Urinary bladder (tissue), 4 donors: ENCODE results near the gene ITFG1. TPM values are rescaled to one million over a fixed set of nuclear protein-coding genes. Genes with fewer than 3 reads are reported as not detected.

Source experiments
- DNase-seq: peaks from one replicate; pipeline ENCODE4 v3.0.0-alpha.2; 2015; ENCODE audit errors: extremely low spot score
- H3K27ac ChIP-seq: one replicate; pipeline ENCODE4 v1.5.1; 2013; ENCODE audit warnings: low read depth, mild to moderate bottlenecking, moderate library complexity
- H3K36me3 ChIP-seq: one replicate; pipeline ENCODE4 v1.6.1; 2013; ENCODE audit warnings: mild to moderate bottlenecking, moderate library complexity; ENCODE audit not compliant: insufficient read depth
- H3K4me1 ChIP-seq: one replicate; pipeline ENCODE4 v1.6.1; 2013; ENCODE audit warnings: mild to moderate bottlenecking, moderate library complexity; ENCODE audit not compliant: insufficient read depth
- H3K4me3 ChIP-seq: one replicate; pipeline ENCODE4 v1.5.1; 2013; ENCODE audit warnings: low read depth, low read length
- WGBS: extraction: QIAGEN DNeasy Blood & Tissue Kit; methylation state at CpG from one replicate; pipeline ENCODE4 v1.1.7; 2013; 5-methylcytosine and 5-hydroxymethylcytosine counted together
- polyA plus RNA-seq: library from polyadenylated mRNA; stranded (reverse); fragments of 200-250 nt; gene quantifications from one replicate; pipeline ENCODE4 v1.2.3, GENCODE V29; 2013
- total RNA-seq: library from RNA; depleted of rRNA; stranded (reverse); fragments of >200 nt; gene quantifications from one replicate; pipeline ENCODE4 v1.2.3, GENCODE V29; 2014
- donor health status: healthy with polysubstance abuse.
- donor health status: healthy.

ITFG1 gene
- total and polyA plus RNA-seq, 2 donors, result 44.9 to 125 TPM

- H3K36me3 ChIP-seq, result no peaks in the 10 kb centered on the region
- no peaks in the 10 kb centered on the region for H3K4me1 ChIP-seq
- 99% methylated on average over 1 of the region's 1 CpG for WGBS
- no peak overlapping the region for H3K27ac ChIP-seq
- no peak overlapping the region for H3K4me3 ChIP-seq
- no peak for DNase-seq
Measured at GRCh38 chr16:47426806-47427205, 34.1 kb downstream of the ITFG1 start.

DNA sequence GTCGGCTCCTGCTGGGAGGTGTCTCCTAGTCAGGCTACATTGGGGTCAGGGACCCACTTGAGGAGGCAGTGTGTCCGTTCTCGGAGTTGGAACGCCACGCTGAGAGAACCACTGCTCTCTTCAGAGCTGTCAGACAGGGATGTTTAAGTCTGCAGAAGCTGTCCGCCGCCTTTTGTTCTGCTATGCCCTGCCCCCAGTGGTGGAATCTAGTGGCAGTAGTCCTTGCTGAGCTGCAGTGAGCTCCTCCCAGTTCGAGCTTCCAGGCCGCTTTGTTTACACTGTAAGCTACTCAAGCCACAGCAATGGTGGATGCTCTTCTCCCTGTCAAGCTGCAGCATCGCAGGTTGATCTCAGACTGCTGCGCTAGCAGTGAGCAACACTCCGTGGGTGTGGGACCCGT lies 36.0 kb downstream of the ITFG1 start:
- 88% methylated on average over 13 of the region's 13 CpGs for WGBS
- no peaks in the 10 kb centered on the region for H3K4me1 ChIP-seq
- H3K27ac ChIP-seq, result no peak overlapping the region
- H3K36me3 ChIP-seq, result no peaks in the 10 kb centered on the region
- DNase-seq, result no peak
- H3K4me3 ChIP-seq, result no peak overlapping the region

DNA sequence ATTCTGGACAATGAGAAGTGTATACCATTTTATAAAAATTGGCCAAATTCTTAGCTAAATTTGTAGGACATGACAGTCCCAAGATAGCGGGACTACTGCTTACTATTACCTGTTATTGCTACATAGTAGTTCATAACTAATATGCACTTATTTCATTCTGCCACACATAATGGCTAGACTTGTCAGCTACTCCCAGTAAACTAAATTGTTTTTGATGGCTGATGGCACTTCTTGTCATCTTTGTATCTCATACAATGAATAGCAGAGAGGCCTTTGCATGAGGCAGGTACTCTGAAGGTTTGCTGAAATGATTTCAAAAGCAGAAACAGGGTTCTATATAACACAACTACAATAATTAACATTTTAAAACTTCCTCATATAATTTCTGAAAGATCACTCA lies 44.0 kb downstream of the ITFG1 start:
- H3K4me3 ChIP-seq, result no peak overlapping the region
- WGBS, result 97% methylated on average over 1 of the region's 1 CpG
- H3K27ac ChIP-seq, result no peak overlapping the region
- no peak for DNase-seq
- no peaks in the 10 kb centered on the region for H3K4me1 ChIP-seq
- H3K36me3 ChIP-seq, result no peaks in the 10 kb centered on the region

DNA sequence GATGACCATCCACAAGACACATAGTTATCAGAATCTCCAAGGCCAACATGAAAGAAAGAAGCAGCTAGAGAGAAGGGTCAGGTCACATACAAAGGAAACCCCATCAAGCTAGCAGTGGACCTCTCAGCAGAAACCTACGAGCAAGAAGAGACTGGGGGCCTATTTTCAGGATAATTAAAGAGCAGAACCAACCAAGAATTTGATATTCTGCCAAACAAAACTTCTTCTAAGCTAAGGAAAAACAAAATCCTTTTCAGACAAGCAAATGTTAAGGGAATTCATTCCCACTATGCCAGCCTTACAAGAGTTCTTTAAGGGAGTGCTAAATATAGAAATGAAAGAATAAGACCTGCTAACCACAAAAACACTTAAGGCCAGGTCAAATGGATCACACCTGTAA lies 47.8 kb downstream of the ITFG1 start:
- H3K36me3 ChIP-seq, result no peaks in the 10 kb centered on the region
- DNase-seq, result no peak
- H3K4me3 ChIP-seq, result no peak overlapping the region
- H3K27ac ChIP-seq, result no peak overlapping the region
- no peaks in the 10 kb centered on the region for H3K4me1 ChIP-seq
- 68% methylated on average over 1 of the region's 1 CpG for WGBS

DNA sequence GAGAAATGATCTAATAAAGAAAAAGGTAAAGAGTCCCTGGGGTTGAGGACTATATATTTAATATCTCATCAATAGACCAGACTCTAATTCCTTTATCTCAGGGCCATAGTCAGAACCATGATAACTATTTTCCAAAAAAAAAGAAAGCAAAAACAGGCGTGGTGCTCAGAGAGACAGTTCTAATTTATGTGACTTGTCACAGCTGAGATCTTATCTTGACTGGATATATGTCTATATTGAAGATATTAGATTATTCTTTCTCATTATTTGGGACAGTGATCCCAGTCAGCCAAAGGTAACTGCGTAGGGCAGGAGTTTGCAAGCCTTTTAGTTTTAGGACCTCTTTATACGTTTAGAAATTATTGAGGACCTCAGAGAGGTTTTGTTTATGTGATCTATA lies 52.4 kb downstream of the ITFG1 start:
- Histone ChIP-seq H3K27ac (no peak overlapping the region), H3K4me3 (no peak overlapping the region), H3K4me1 (no peaks in the 10 kb centered on the region), H3K36me3 (no peaks in the 10 kb centered on the region)
- WGBS, result 80% methylated on average over 3 of the region's 3 CpGs
- no peak for DNase-seq

DNA sequence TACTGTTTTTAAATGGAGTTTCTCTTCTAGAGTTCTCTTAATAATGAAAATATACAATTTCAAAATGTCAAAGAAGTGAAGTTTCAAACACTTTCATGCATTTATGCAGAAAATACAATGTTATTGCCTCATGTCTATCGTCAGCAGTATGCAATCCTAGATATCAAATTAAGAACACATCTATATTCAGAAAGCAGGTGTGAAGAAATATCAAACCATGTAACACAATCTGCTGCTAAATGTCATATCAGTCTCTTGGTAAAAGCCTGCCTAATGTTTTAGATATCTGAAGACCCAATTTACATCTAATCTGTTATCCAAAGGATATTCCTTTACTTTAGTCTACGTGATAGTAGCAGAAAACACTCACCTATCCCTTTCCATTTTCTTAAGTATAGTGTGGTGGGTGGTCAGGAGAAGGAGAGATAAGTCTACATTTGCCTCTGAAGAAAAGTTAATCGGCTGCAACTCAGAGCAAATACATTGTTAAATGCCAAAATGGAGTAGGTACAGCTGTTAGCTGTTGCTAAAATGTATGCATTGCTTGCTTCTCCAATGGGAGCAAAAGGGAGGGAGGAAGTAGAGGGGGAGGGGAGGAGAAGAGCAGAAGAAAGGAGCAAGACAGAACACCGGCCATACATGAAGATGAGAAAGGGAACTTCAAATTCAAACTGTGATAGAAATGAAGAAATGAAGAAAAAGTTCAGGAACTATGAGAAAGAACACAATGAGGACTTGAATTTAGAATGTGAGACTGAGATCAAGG lies 64.9 kb downstream of the ITFG1 start:
- Histone ChIP-seq H3K27ac (no peak overlapping the region), H3K4me3 (no peak overlapping the region), H3K4me1 (peaks cover 1% of the 10 kb centered on the region), H3K36me3 (no peaks in the 10 kb centered on the region)
- WGBS, result 69% methylated on average over 4 of the region's 4 CpGs
- no peak for DNase-seq

DNA sequence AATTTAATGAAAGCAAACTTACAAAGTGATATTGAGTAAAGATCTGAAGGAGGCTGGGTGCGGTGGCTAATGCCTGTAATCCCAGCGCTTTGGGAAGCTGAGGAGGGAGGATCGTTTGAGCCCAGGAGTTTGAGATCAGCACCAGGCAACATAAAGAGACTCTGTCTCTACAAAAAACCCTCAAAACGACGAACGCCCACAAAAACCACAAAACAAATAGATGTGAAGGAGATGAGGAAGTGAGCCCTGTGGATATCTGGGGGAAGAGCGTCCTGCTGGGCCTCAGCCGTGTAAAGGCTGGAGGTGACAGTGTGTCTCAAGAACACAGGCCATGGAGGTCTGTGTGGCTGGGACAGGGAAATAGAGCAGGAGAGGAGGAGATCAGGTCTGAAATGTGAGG lies 68.8 kb downstream of the ITFG1 start:
- Histone ChIP-seq H3K4me3 (no peak overlapping the region), H3K4me1 (peaks cover 1% of the 10 kb centered on the region), H3K27ac (no peak overlapping the region), H3K36me3 (no peaks in the 10 kb centered on the region)
- DNase-seq, result no peak
- WGBS, result 49% methylated on average over 8 of the region's 8 CpGs

DNA sequence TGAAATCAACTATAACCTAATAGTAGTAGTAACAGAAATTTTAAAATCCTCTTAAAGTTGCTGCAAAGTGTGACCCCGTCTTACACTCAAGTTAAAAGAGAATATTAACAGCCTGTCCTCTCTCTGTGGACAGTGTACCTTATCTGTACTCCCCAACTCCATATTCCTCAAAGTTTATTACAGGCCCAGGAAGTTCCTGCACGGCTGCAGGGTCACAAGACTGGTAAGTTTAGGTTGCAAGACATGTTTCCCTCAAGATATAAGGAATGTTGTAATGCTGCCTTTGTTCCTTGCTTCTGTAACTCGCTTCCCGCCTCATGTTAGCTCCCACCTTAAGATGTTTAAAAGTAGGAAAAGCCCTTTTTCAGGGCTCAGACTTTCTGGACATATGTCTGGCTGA lies 72.2 kb downstream of the ITFG1 start:
- no peak overlapping the region for H3K27ac ChIP-seq
- 81% methylated on average over 4 of the region's 4 CpGs for WGBS

GRCh38 chr16:47387026-47387734 lies 73.7 kb downstream of the ITFG1 start:
- 68% methylated on average over 3 of the region's 3 CpGs for WGBS
- H3K4me1 ChIP-seq, result no peaks in the 10 kb centered on the region
- H3K36me3 ChIP-seq, result no peaks in the 10 kb centered on the region
- no peak for DNase-seq
- no peak overlapping the region for H3K27ac ChIP-seq
- no peak overlapping the region for H3K4me3 ChIP-seq

More for the DNA sequence above, 72.2 kb downstream of the ITFG1 start:
- no peaks in the 10 kb centered on the region for H3K36me3 ChIP-seq
- H3K4me3 ChIP-seq, result no peak overlapping the region
- peaks cover 1% of the 10 kb centered on the region for H3K4me1 ChIP-seq
- no peak for DNase-seq

DNA sequence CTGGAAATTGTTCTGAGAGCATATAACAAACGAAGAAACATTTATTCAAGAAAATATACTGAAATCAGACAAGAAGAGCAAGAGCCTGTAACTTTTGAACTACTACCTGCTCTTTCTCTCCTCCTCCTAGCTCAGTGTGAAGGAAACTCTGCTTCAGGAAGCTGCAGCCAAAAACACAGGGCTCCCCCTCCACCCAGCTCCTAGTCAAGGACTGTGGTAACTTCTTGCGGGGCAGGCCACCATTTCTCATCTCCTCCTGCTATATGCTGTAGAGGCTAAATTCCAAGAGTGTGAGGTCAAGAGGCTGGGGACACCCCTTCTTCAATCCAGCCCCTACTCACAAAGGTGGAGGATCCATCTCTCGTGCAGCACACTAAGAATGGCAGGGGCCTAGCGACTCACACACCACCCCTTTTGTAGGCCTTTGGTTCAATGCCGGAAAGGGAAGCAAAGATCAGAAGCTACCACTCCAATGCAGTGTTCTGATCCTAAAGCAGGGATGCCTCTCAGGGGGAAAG lies 74.6 kb downstream of the ITFG1 start:
- DNase-seq, result no peak
- WGBS, result 94% methylated on average over 5 of the region's 5 CpGs
- H3K4me3 ChIP-seq, result no peak overlapping the region
- no peaks in the 10 kb centered on the region for H3K4me1 ChIP-seq
- H3K36me3 ChIP-seq, result no peaks in the 10 kb centered on the region
- H3K27ac ChIP-seq, result no peak overlapping the region

DNA sequence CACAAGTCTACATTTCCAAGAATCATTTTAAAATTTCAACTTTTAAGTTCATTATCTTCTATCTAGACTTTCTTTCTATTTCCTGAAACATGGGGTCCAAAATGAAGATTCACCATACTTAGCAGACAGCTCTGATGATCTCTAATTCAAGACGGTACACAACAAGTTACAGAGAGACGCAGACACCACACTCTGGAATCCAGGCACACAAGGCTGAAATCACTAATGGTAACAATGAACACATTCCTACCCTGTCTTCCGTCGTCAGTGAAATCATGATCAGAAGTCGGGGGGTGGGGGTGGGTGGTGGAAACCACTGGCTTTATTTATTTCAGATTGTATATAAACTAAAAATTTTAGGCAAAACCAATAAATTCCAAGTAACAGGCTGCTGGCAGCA lies 78.5 kb downstream of the ITFG1 start:
- Histone ChIP-seq H3K4me1 (no peaks in the 10 kb centered on the region), H3K36me3 (no peaks in the 10 kb centered on the region), H3K27ac (no peak overlapping the region), H3K4me3 (no peak overlapping the region)
- no peak for DNase-seq
- 85% methylated on average over 5 of the region's 5 CpGs for WGBS

DNA sequence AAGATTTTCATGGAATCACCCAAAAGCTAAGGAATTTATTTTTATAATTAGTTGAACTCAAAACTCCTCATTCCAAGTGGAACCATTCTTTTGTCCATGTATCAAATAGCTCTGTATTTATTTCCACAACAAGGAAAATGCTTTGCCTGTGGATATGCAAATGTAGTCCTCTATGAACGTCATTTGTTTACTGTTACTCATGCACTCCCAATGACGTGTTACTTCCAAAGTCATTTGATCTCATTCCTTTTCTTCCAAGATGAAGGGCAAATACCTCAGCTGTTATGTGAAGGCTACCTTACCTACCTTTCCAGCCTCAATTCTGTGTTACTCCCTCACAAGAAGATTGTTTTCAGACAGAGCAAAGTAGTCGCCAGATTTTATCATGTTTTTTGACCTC lies 83.7 kb downstream of the ITFG1 start:
- no peak for DNase-seq
- Histone ChIP-seq H3K4me1 (no peaks in the 10 kb centered on the region), H3K27ac (no peak overlapping the region), H3K4me3 (no peak overlapping the region), H3K36me3 (no peaks in the 10 kb centered on the region)
- 62% methylated on average over 3 of the region's 3 CpGs for WGBS

DNA sequence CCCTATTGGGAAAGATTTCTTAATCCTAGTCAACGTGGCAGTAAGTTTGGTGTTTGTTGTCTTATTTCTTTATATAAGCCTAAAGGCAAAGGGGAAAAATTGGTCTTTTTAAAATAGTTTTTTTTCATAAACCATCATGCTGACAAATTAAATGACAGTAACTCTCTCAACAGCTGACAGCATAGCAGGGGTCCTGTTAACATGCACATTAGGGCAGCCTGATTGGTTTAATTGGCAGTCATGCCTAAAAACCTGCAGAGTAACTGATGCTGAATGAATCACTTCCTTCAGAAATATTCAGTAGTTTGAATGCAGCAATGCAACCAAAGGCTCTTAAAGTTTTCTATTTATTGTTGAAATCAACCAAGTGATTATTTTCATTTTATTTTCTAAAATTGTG lies 85.4 kb downstream of the ITFG1 start:
- 90% methylated on average over 1 of the region's 1 CpG for WGBS
- H3K27ac ChIP-seq, result no peak overlapping the region
- H3K4me1 ChIP-seq, result no peaks in the 10 kb centered on the region
- H3K36me3 ChIP-seq, result no peaks in the 10 kb centered on the region
- no peak for DNase-seq
- no peak overlapping the region for H3K4me3 ChIP-seq

GRCh38 chr16:47374629-47375028 lies 86.2 kb downstream of the ITFG1 start:
- H3K4me3 ChIP-seq, result no peak overlapping the region
- H3K4me1 ChIP-seq, result no peaks in the 10 kb centered on the region
- H3K36me3 ChIP-seq, result no peaks in the 10 kb centered on the region
- no peak for DNase-seq
- no peak overlapping the region for H3K27ac ChIP-seq
- 93% methylated on average over 3 of the region's 3 CpGs for WGBS
